ENCODE measurements around the gene BNC2. TPM values are rescaled to one million over a fixed set of nuclear protein-coding genes. Genes with fewer than 3 reads are reported as not detected.

Gene BNC2
- total RNA-seq, 1 experiment from 2014 or later: 43.6 TPM

GRCh38 chr9:16690205-16690604 is 180.3 kb downstream of the BNC2 start:
- no peaks in the 10 kb centered on the region for H3K27me3 Mint-ChIP-seq (ENCODE audit: low read depth)
- Histone ChIP-seq H3K27me3 (ENCODE audit: insufficient read depth, low read length) (no peaks in the 10 kb centered on the region), H3K9ac (ENCODE audit: extremely low read depth, insufficient read length, low read length) (no peak overlapping the region), H3K79me1 (ENCODE audit: insufficient read depth, low read depth, low read length, poor library complexity, severe bottlenecking) (no peaks in the 10 kb centered on the region), H3T11ph (ENCODE audit: low read length) (no peak overlapping the region), H3K27ac (ENCODE audit: insufficient read length, low read depth, low read length) (no peak overlapping the region), H2BK5ac (ENCODE audit: insufficient read length, low read length) (no peak overlapping the region), H3K4ac (ENCODE audit: low read depth, low read length) (no peak overlapping the region), H3K23ac (ENCODE audit: insufficient read length, low read depth, low read length) (no peak overlapping the region), H2BK20ac (ENCODE audit: low read depth, low read length, poor library complexity, severe bottlenecking) (no peak overlapping the region), H3K9me3 (ENCODE audit: control insufficient read depth, low read depth, low read length) (no peaks in the 10 kb centered on the region), H3K4me2 (ENCODE audit: insufficient read depth, insufficient read length, low read length) (no peak overlapping the region), H2BK12ac (ENCODE audit: insufficient read length, low read depth, low read length) (no peak overlapping the region), H3K56ac (ENCODE audit: insufficient read length, low read depth, low read length) (no peak overlapping the region), H2BK15ac (ENCODE audit: low read depth, low read length) (no peak overlapping the region), H2AK5ac (ENCODE audit: insufficient read length, low read length) (no peak overlapping the region), H4K20me1 (ENCODE audit: control insufficient read depth, insufficient read depth, insufficient read length) (no peaks in the 10 kb centered on the region), H4K8ac (replicated peaks; ENCODE audit: insufficient read length, low read depth, low read length) (no peak overlapping the region), H2BK120ac (ENCODE audit: low read depth, low read length, poor library complexity, severe bottlenecking) (no peak overlapping the region), H3K18ac (ENCODE audit: insufficient read length, low read depth, low read length) (no peak overlapping the region), H3K4me1 (ENCODE audit: insufficient read depth, low read length) (peaks cover 11% of the 10 kb centered on the region), H3K79me2 (ENCODE audit: insufficient read depth, low read length) (0 out of 2 replicates have a peak, but pooled peaks cover 2% of the 10 kb centered on the region), H2AFZ (ENCODE audit: low read length) (no peak overlapping the region), H3K23me2 (ENCODE audit: insufficient read length, low read depth, low read length, poor library complexity, severe bottlenecking) (no peaks in the 10 kb centered on the region), H4K5ac (ENCODE audit: insufficient read length, low read depth, low read length) (no peak overlapping the region), H3K14ac (ENCODE audit: insufficient read depth, low read length) (no peak overlapping the region), H4K91ac (ENCODE audit: insufficient read length, low read depth, low read length) (no peak overlapping the region)
- DNase-seq: no peak
- no peaks in the 10 kb centered on the region for H3K9me3 Mint-ChIP-seq
- no peak for TF ChIP-seq CTCF (conservative IDR thresholded peaks at IDR 0.05)
- peak overlapping the region in 2 of 3 experiments; percentile 23 to 92; a peak in 4 of 7 replicates for H3K27ac Mint-ChIP-seq
- H3K36me3 Mint-ChIP-seq (ENCODE audit: insufficient read depth in 1 of 3, low read depth in 3 of 3): no peaks in the 10 kb centered on the region
- WGBS (ENCODE audit: extremely low coverage, insufficient read length, low lambda C conversion rate): no CpG with 5 or more reads among the region's 2 CpGs
- peaks cover 59 to 74% of the 10 kb centered on the region in 2 experiments for H3K4me1 Mint-ChIP-seq
- H3K4me3 Mint-ChIP-seq: no peak overlapping the region

Data from H9 (cell line).